ENCODE data around the gene THSD7B. TPM values are rescaled to one million over a fixed set of nuclear protein-coding genes. Genes with fewer than 3 reads are reported as not detected.

The THSD7B gene
- total RNA-seq, 1 donor from 2014 or later = not detected

GRCh38 chr2:137233091-137233490 lies 467.7 kb downstream of the THSD7B start:
- Histone ChIP-seq H3K36me3 (ENCODE audit: control insufficient read depth, insufficient read depth, low read length) (no peaks in the 10 kb centered on the region), H3K27me3 (ENCODE audit: control insufficient read depth, insufficient read depth, low read length) (no peaks in the 10 kb centered on the region), H3K4me3 (ENCODE audit: low read depth, low read length) (no peak overlapping the region)
- no peak for TF ChIP-seq CTCF (IDR thresholded peaks at IDR 0.05; ENCODE audit: insufficient read depth, low read length, severe bottlenecking)
- FAIRE-seq (no peak), DNase-seq (ENCODE audit: low read depth) (no peak)

- DNase-seq (ENCODE audit: low read depth) = peak; percentile 50
- FAIRE-seq = no peak
- no peak overlapping the region for H3K4me3 ChIP-seq (ENCODE audit: low read depth, low read length)
- H3K27me3 ChIP-seq (ENCODE audit: control insufficient read depth, insufficient read depth, low read length) = no peaks in the 10 kb centered on the region
- no peak for TF ChIP-seq CTCF (IDR thresholded peaks at IDR 0.05; ENCODE audit: insufficient read depth, low read length, severe bottlenecking)
- no peaks in the 10 kb centered on the region for H3K36me3 ChIP-seq (ENCODE audit: control insufficient read depth, insufficient read depth, low read length)
Observed at GRCh38 chr2:137237055-137237454, 471.7 kb downstream of the THSD7B start.

- no peak for TF ChIP-seq CTCF (IDR thresholded peaks at IDR 0.05; ENCODE audit: insufficient read depth, low read length, severe bottlenecking)
- Histone ChIP-seq H3K36me3 (ENCODE audit: control insufficient read depth, insufficient read depth, low read length) (no peaks in the 10 kb centered on the region), H3K27me3 (ENCODE audit: control insufficient read depth, insufficient read depth, low read length) (no peaks in the 10 kb centered on the region), H3K4me3 (ENCODE audit: low read depth, low read length) (no peak overlapping the region)
- DNase-seq (ENCODE audit: low read depth) (no peak), FAIRE-seq (no peak)
Observed at GRCh38 chr2:137238065-137238464, 472.7 kb downstream of the THSD7B start.

- no peak for TF ChIP-seq CTCF (IDR thresholded peaks at IDR 0.05; ENCODE audit: insufficient read depth, low read length, severe bottlenecking)
- Histone ChIP-seq H3K36me3 (ENCODE audit: control insufficient read depth, insufficient read depth, low read length) (no peaks in the 10 kb centered on the region), H3K4me3 (ENCODE audit: low read depth, low read length) (no peak overlapping the region), H3K27me3 (ENCODE audit: control insufficient read depth, insufficient read depth, low read length) (no peaks in the 10 kb centered on the region)
- DNase-seq (ENCODE audit: low read depth) = peak; percentile 78
- FAIRE-seq = no peak
Observed at GRCh38 chr2:137249463-137250130, 484.3 kb downstream of the THSD7B start.

GRCh38 chr2:137250401-137250800 lies 485.1 kb downstream of the THSD7B start:
- TF ChIP-seq CTCF (IDR thresholded peaks at IDR 0.05; ENCODE audit: insufficient read depth, low read length, severe bottlenecking) = no peak
- Histone ChIP-seq H3K36me3 (ENCODE audit: control insufficient read depth, insufficient read depth, low read length) (no peaks in the 10 kb centered on the region), H3K27me3 (ENCODE audit: control insufficient read depth, insufficient read depth, low read length) (no peaks in the 10 kb centered on the region), H3K4me3 (ENCODE audit: low read depth, low read length) (no peak overlapping the region)
- no peak for FAIRE-seq
- no peak for DNase-seq (ENCODE audit: low read depth)

GRCh38 chr2:137251045-137251444 lies 485.7 kb downstream of the THSD7B start:
- Histone ChIP-seq H3K36me3 (ENCODE audit: control insufficient read depth, insufficient read depth, low read length) (no peaks in the 10 kb centered on the region), H3K4me3 (ENCODE audit: low read depth, low read length) (no peak overlapping the region), H3K27me3 (ENCODE audit: control insufficient read depth, insufficient read depth, low read length) (no peaks in the 10 kb centered on the region)
- TF ChIP-seq CTCF (IDR thresholded peaks at IDR 0.05; ENCODE audit: insufficient read depth, low read length, severe bottlenecking) = no peak
- DNase-seq (ENCODE audit: low read depth) (no peak), FAIRE-seq (no peak)

Measured in bronchial epithelial cell (primary cell).